HepG2 (cell line): Measurements from ENCODE around the gene ANKZF1. TPM values are rescaled to one million over a fixed set of nuclear protein-coding genes. Genes with fewer than 3 reads are reported as not detected.

Experiments
- BRCA1 ChIP-seq: sonication (generic); formaldehyde crosslinking; IDR thresholded peaks from 2 replicates; pipeline ENCODE4 v1.4.0; 2020; ENCODE audit warnings: missing genetic modification reagents
- DMAP1 ChIP-seq: IDR thresholded peaks from 2 replicates; pipeline ENCODE4 v1.6.1; 2016
- KIAA2018 ChIP-seq: sonication (generic); formaldehyde crosslinking; IDR thresholded peaks from 2 replicates; pipeline ENCODE4 v1.5.0; 2020; ENCODE audit warnings: mild to moderate bottlenecking, missing genetic modification reagents, borderline replicate concordance
- MATR3 ChIP-seq: sonication (generic); formaldehyde crosslinking; IDR thresholded peaks from 2 replicates; pipeline ENCODE4 v1.4.0; 2020; ENCODE audit warnings: missing genetic modification reagents
- MTF1 ChIP-seq: sonication (generic); formaldehyde crosslinking; IDR thresholded peaks from 2 replicates; pipeline ENCODE4 v1.5.0; 2020; ENCODE audit warnings: missing genetic modification reagents
- NFE2L2 ChIP-seq: fragments of 150-350 bp; IDR thresholded peaks from 2 replicates; pipeline ENCODE4 v1.6.1; 2014; ENCODE audit warnings: low read length
- PHF8 ChIP-seq: sonication (generic); formaldehyde crosslinking; IDR thresholded peaks from 2 replicates; pipeline ENCODE4 v1.5.0; 2020; ENCODE audit warnings: missing genetic modification reagents
- SCMH1 ChIP-seq: sonication (generic); formaldehyde crosslinking; IDR thresholded peaks from 2 replicates; pipeline ENCODE4 v1.9.0; 2021; ENCODE audit warnings: missing genetic modification reagents, mild to moderate bottlenecking, borderline replicate concordance
- SMARCC2 ChIP-seq: fragments of 450-650 bp; IDR thresholded peaks from 2 replicates; pipeline ENCODE4 v1.6.1; 2017; ENCODE audit warnings: antibody characterized with exemption, mild to moderate bottlenecking
- ZBTB46 ChIP-seq: sonication (generic); formaldehyde crosslinking; IDR thresholded peaks from 2 replicates; pipeline ENCODE4 v1.4.0; 2020; ENCODE audit warnings: mild to moderate bottlenecking, missing genetic modification reagents, borderline replicate concordance
- ZHX2 ChIP-seq, 2 experiments: sonication (generic) in 1 of 2; formaldehyde crosslinking in 1 of 2; IDR thresholded peaks; 2 replicates each; pipeline versions ENCODE4 v1.6.1 to v1.9.0; 2014 to 2022; ENCODE audit warnings: antibody characterized with exemption in 1 of 2, borderline replicate concordance in 1 of 2, inconsistent platforms in 1 of 2, low read depth in 1 of 2, missing genetic modification reagents in 1 of 2
- ZNF674 ChIP-seq: sonication (generic); formaldehyde crosslinking; IDR thresholded peaks from 2 replicates; pipeline ENCODE4 v1.5.0; 2020; ENCODE audit warnings: low read depth, mild to moderate bottlenecking, missing genetic modification reagents
- ZNF788 ChIP-seq: sonication (generic); formaldehyde crosslinking; IDR thresholded peaks from 2 replicates; pipeline ENCODE4 v1.5.0; 2020; ENCODE audit warnings: mild to moderate bottlenecking, missing genetic modification reagents, borderline replicate concordance
- polyA plus RNA-seq, 8 experiments: library from polyadenylated mRNA; depleted of rRNA in 3 of 8; stranded (reverse) in 7 of 8; unstranded in 1 of 8; fragments of >200 nt; fragmentation: Illumina TruSeq in 4 of 8; extraction: Trizol in 4 of 8; gene quantifications; 2 replicates each; pipeline versions ENCODE4 v1.2.1 to v1.2.3, GENCODE V29; 2011 to 2016; ENCODE audit warnings: low read depth in 4 of 8, missing spikeins in 1 of 8, mixed read lengths in 1 of 8; ENCODE audit not compliant: insufficient read depth in 1 of 8
- total RNA-seq, 5 experiments: library from RNA; depleted of rRNA; stranded (reverse); fragments of >200 nt; fragmentation: Illumina TruSeq; extraction: Trizol; gene quantifications; 2 replicates each; pipeline ENCODE4 v1.2.3, GENCODE V29; 2016; ENCODE audit warnings: low read depth in 1 of 5

Gene ANKZF1
- total and polyA plus RNA-seq, 2 of the 13 experiments (the other 11 are each of a cell fraction or from before 2014, with no cell fraction given), result 25.3 to 128 TPM

GRCh38 chr2:219245148-219245898, 15.7 kb downstream of the ANKZF1 start, which contains the start of the genes GLB1L and STK16 (continued):
- no peak for TF ChIP-seq KIAA2018 (CRISPR knock-in tag)
- peak; percentile 92 for TF ChIP-seq ZHX2 (IDR thresholded peaks at IDR 0.05; ENCODE audit: low read depth)
- TF ChIP-seq ZHX2 (CRISPR knock-in tag; IDR thresholded peaks at IDR 0.05; ENCODE audit: borderline replicate concordance), result no peak
- TF ChIP-seq PHF8 (CRISPR knock-in tag), result peak; percentile 100
- no peak for TF ChIP-seq SMARCC2
- peak; percentile 60; the same call in 1 of the 2 replicates for TF ChIP-seq BRCA1 (CRISPR knock-in tag)
- TF ChIP-seq SCMH1 (CRISPR knock-in tag), result no peak
- 0 out of 2 replicates have a peak, but pooled peaks have one; percentile 41 for TF ChIP-seq MTF1
- peak; percentile 93; the same call in 1 of the 2 replicates for TF ChIP-seq ZNF788 (CRISPR knock-in tag)
- TF ChIP-seq NFE2L2, result no peak
- no peak for TF ChIP-seq ZBTB46 (CRISPR knock-in tag)
- no peak for TF ChIP-seq MATR3 (CRISPR knock-in tag)
- TF ChIP-seq ZNF674 (CRISPR knock-in tag), result no peak
- peak; percentile 96 for TF ChIP-seq DMAP1 (CRISPR knock-in tag)
